NCI-H128 (cell line): ENCODE results near the gene ZFHX3.
"Not testable (repeated sequence)": the region's sequence is repeated elsewhere in the genome, so short reads cannot be mapped to it uniquely, and the experiment has no call there.

Experiments
- DNase-seq: peaks from one replicate; lab custom pipeline; 2025; ENCODE audit not compliant: unreplicated experiment; lab: John Stamatoyannopoulos, UW

Gene ZFHX3, protein sequence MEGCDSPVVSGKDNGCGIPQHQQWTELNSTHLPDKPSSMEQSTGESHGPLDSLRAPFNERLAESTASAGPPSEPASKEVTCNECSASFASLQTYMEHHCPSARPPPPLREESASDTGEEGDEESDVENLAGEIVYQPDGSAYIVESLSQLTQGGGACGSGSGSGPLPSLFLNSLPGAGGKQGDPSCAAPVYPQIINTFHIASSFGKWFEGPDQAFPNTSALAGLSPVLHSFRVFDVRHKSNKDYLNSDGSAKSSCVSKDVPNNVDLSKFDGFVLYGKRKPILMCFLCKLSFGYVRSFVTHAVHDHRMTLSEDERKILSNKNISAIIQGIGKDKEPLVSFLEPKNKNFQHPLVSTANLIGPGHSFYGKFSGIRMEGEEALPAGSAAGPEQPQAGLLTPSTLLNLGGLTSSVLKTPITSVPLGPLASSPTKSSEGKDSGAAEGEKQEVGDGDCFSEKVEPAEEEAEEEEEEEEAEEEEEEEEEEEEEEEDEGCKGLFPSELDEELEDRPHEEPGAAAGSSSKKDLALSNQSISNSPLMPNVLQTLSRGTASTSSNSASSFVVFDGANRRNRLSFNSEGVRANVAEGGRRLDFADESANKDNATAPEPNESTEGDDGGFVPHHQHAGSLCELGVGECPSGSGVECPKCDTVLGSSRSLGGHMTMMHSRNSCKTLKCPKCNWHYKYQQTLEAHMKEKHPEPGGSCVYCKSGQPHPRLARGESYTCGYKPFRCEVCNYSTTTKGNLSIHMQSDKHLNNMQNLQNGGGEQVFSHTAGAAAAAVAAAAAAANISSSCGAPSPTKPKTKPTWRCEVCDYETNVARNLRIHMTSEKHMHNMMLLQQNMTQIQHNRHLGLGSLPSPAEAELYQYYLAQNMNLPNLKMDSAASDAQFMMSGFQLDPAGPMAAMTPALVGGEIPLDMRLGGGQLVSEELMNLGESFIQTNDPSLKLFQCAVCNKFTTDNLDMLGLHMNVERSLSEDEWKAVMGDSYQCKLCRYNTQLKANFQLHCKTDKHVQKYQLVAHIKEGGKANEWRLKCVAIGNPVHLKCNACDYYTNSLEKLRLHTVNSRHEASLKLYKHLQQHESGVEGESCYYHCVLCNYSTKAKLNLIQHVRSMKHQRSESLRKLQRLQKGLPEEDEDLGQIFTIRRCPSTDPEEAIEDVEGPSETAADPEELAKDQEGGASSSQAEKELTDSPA (N-terminal part only)

DNA sequence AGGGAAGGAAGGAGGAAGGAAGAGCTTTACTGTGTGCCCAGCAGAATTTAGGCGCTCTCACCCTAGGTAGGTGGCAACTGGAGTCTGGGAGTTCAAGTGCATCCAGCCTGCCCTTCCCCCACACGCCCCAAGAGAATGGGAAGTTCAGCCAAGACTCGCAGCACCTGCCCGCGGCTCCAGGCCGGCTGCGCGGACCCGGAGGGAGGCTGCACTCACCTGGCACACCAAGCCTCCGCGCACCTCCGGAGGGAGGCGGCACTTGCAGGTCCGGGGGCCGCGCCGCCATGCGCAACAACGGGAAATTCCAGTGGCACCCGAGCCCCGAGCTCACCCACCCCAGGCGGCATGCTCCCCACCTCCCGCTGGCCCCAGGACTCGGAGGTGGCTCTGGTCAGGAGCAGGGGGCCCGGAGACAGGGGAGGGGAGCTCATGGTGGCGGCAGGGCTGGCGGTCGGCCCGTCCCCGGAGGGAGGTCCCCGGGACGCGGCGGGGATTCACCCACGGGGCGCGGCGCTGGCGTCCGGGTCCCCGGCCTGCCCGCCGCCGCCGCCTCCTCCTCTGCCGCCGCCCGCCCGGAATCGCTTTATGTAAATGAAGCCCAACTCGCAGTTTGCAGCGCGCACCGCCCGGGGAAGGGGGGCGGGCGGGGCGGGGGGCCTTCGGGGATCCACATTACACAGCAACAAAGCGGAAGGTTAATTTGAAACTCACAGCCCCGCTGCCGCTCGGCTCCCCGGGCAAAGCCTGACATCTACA lies at the start of gene ZFHX3:
ZFHX3 (minus strand) TSS at position 593 of the 756 bp plus-strand sequence. CDS start 87,983 bp downstream, outside the sequence.
- peak; percentile 33 for DNase-seq

DNA sequence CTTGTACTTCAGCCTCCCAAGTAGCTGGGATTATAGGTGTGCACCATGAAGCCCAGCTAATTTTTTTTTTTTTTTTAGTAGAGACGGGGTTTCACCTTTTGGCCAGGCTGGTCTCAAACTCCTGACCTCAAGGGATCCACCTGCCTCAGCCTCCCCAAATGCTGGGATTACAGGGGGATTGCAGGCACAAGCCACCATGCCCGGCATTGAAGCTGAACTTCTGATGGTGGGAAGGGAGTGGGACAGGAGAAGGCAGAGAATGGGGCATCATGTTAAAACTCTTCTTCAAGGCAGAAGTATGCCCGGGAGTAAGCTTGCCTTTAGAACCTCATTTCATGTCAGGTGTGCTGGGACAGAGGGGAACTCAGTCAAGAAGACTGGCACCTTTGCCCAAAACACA lies 48.6 kb upstream of the ZFHX3 start:
- no peak for DNase-seq

DNA sequence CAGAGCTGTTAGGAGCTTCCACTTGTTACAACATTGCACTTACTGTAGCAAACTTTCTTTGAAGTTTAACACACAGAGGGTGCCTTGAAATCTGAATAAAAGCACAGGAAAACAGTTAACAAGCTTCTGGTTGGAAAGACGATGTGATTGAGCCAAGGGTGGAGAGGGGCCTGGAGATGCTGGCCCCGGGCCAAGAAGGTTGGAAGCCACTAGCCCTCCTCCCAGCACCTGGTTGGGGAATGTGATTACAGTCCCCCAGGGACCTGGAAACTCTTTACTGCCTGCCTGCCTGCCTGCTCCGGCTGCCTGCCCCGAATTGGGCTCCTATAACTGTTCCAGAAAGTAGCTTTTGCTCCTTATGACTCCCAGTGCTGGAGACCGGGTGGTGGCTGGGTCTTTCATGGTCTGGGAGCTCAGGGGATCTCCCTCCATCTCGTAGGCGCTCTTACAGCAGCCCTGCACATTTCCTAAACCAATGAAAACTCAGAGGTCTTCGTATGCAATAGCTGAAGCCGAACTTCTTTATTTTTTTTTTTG lies 48.0 kb upstream of the ZFHX3 start:
- peak; percentile 4 for DNase-seq

DNA sequence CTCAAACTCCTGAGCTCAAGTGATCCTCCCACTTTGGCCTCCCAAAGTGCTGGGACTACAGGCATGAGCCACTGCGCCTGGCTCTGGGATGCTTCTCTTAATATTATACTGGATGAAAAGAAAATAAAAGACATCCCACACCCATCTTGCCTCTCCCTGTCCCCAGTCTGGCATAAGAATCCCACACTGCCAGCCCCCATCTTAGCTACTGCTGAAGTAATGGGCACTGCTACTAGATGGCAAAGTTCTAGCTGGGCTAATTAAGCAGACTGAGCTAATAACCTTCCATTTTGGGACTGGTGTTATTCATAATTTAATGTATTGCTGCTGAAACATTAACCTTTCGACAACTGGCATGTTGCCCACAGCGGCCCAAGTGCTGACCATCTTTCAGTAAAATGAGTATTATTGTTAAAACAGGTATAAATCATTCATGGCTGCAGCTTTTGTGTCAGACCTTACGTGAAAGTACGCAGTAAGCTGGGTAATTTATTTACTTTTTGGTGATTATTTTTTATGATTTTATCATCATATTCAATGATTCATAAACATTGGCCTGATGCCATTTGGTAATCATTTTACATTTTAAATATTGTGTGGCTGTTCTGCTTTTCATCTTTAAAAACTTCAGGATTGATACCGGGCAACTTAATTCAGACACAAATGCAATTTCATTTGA lies 47.4 kb upstream of the ZFHX3 start:
- no peak for DNase-seq

DNA sequence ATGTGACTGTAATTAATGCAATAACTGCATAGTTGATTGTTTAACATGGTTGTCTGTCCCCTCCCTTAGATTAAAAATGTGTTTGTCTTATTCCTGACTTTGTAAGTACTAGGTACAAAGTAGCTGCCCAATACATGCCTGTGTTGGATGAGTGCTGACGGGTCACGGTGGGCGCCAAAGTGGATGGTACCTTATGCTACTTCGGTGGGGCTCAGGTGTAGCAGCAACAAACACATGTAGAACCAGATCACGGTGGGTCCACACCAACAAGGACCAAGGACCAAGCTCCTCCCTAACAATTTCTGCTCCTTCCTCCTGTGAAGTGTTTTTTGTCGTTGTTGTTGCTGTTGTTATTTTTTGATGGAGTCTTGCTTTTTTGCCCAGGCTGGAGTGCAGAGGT lies 46.4 kb upstream of the ZFHX3 start:
- no peak for DNase-seq

DNA sequence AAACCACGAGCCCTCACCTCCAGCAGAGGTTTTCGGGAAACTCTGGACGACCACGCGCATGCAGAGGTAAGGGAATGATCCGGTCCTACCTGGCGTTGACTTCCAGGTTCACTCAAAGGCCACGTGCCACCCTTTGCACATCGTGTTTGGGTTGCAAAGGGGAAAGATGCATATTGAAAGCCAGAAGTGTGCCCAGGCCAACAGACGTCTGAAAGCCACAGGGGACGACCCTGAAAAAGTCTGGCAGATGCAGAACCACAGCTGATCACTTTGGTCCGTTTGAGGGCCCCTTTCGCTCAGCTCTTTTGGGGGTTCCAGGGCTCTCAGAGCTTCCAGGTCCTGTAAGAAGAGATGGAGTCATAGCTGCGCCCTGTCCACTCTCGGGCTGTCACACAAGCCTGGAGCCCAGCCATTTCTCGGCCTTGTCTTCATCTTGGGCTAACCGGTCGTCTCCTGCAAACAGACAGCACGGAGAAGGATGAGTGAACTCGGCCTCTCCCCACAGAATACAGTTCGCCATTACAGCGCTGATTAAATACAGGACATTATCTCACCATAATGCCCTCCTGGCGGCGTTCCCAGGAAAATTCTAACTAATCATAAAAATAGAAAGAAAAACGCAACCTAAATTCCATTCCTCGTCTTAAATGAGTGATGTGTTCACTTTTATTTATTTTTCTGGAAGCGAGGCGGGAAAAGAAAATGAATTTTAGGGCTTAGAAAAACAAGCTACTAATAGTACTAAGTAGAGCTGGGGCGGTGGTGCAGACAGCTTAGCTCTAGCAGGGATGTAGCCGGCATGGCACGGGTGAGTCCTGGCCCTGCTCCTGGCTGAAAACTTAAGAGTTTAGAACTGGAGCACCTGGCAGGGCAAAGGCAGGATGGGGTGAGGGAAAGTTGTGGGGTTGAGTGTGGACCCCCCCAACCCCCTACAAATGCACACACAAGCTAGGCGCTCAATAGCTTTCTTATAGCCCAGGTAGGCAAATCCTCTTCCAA lies 45.5 kb upstream of the ZFHX3 start:
- DNase-seq: no peak

DNA sequence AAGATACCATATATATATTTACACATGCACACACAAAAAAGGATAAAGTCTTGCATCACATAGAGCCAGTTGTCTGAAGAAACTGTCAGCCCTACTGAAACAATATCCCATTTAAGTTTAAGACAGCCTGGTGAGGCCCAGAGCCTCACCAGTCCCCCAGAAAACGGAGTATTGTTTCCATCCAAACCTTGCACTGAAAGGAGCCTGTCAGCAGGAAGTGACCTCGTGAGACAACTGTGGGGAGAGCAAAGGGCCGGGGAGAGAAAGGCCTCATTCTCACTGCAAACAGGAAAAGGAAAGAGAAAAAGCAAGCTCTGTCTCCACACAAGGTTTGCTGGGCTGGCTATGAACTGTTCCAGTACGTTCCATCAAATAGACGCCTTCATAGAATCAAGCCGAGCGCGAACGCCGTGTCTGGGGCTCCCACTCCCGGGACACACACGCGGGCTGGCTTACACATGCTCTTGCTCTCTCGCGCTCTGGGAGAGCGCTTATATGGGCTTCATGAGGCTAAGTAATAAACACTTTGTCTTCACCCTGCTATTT lies 44.4 kb upstream of the ZFHX3 start:
- DNase-seq: no peak

DNA sequence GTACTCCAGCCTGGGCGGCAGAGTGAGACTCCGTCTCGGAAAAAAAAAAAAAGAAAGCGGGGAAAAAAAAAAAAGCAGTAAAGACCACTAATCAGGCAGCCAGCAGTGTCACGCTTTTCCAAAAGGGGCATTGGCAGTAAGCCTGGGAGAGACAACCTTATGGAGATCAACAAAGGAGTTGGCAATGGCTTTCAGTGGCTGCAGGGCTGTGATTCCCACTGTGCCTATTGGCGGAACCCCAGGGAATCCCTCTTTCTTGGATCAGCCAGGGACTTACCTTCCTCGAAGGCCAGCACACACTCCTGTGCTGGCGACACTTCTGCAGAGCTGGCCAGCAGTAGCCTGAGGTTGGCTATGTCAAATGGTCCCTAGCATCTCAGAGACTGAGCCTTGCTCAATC lies 43.2 kb upstream of the ZFHX3 start:
- no peak for DNase-seq

DNA sequence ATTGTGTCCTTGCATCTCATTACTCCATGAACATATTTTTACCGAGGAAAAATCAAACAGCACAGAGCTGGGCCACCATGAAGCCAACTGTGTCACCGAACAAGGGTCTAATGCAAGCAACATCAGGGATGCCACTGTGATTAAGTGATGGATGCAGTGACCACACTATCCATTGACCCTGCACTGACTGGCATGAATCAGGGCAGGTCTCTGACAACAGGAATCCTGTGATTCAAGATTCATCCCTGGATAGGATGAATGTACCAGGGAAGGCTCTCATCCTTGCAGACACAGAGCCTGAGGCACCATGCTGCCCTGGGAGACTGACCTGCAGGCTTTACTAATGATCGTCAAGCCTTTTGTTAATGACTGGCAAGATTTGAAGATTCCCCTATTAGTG lies 41.5 kb upstream of the ZFHX3 start:
- DNase-seq: no peak

DNA sequence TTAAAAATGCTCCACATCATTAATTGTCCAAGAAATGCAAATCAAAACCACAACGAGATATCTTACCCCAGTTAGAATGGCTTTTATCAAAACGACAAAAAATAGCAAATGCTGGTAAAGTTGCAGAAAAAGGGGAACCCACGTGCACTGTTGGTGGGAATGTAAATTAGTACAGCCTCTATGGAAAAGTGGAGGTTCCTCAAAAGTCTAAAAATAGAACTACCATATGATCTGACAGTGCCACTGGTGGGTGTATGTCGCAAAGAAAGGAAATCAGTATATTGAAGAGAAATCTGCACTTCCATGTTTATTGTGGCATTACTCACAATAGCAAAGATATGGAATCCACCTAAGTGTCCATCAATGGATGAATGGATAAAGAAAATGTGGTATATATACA lies 38.2 kb upstream of the ZFHX3 start:
- no peak for DNase-seq

DNA sequence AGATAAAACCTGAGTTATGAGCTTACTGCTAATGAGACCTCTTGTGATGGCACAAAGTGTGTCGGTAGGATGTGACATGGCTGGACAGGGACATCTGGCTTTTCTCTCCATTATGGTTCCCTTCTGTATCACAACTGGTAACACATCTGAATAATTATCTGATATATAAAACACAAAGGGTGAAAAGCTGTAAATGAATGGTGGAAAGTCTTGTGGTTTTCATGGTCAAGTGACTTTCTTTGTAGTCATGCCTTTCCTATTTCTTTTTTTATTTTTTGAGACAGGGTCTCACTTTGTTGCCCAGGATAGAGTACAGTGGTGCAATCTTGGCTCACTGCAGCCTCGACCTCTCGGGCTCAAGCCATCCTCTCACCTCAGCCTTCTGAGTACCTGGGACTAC lies 35.3 kb upstream of the ZFHX3 start:
- no peak for DNase-seq

DNA sequence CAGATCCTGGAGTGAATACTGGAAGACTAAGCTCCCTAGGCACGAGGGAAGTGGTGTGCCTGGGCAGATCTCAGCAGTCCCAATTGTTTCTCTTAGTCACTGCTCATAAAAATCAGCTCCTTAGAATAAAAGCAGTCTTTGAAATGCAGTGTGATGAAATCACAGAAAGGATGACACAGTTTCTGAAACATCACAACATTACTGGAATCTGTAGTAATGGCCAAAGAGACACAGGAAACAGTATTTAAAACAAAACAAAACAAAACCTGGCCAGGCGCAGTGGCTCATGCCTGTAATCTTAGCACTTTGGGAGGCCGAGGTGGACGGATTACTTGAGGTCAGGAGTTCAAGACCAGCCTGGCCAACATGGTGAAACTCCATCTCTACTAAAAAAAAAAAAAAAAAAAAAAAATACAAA lies 34.7 kb upstream of the ZFHX3 start:
- DNase-seq: not testable (repeated sequence)

DNA sequence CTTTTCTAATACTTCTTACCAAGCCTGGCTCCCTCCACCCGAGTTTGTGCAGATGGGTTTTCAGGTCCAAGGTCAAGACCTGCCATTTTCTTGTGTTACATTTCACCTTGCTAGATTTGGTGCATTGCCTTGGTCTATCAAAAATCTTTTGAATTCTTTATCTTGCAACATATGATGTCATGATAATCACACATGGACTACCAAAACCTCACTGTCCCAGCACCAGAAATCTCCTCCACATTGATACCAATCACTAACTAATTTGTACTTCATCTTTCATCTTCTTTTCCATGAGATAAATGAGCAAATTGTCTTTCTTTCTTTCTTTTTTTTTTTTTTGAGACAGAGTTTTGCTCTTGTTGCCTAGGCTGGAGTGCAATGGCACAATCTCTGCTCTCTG lies 33.0 kb upstream of the ZFHX3 start:
- DNase-seq: no peak

DNA sequence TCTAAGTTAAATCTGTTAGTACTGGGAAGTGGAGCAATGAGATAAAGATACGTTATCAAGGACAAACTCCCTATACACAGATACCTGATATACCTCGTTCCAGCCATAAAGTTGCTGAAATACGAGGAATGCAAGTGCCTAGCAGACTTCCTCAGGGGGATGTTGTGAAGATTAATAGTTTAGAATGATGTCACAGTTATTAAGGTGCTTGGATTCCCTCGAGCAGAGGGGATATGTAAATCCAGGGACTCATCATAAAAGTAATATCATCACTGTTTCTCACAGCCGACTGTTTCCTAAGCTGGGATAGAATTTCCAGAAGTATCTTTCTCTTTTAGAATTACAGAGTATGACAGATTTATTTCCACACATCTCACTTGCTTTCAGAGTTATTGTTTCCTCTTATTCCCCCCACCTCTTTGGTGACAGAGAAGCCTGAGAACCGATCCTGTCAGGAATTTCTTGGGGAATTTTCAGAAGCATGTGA lies 28.4 kb upstream of the ZFHX3 start:
- DNase-seq: no peak

DNA sequence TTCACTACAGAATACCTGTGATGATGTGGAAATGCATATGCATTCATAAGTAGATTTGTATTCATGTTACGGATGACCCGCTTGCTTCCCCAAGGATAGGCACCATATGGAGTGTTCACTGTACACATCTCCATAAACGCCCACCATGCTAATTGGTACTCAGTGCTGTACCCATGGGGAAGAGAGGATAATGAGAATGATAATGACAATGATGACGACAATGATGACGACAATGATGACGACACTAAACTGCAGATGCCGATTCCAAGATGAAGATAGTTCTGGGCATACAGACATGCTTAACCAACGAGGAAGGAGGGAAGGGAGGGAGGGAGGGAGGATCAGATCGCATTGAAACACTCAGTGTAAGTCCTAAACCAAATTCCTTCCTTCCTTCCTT lies 26.5 kb upstream of the ZFHX3 start:
- DNase-seq: no peak

DNA sequence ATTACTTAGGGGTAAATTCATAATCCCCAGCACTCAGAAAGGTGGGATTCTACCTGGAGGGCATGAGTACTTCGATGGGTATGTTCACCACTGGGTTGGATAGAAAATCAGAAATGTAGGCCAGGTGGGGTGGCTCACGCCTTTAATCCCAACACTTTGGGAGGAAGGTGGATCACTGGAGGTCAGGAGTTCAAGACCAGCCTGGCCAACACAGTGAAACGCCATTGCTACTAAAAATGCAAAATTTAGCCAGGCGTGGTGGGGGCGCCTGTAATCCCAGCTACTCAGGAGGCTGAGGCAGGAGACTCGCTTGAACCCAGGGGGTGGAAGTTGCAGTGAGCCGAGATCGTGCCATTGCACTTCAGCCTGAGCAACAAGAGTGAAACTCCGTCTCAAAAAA lies 24.1 kb upstream of the ZFHX3 start:
- DNase-seq: not testable (repeated sequence)

DNA sequence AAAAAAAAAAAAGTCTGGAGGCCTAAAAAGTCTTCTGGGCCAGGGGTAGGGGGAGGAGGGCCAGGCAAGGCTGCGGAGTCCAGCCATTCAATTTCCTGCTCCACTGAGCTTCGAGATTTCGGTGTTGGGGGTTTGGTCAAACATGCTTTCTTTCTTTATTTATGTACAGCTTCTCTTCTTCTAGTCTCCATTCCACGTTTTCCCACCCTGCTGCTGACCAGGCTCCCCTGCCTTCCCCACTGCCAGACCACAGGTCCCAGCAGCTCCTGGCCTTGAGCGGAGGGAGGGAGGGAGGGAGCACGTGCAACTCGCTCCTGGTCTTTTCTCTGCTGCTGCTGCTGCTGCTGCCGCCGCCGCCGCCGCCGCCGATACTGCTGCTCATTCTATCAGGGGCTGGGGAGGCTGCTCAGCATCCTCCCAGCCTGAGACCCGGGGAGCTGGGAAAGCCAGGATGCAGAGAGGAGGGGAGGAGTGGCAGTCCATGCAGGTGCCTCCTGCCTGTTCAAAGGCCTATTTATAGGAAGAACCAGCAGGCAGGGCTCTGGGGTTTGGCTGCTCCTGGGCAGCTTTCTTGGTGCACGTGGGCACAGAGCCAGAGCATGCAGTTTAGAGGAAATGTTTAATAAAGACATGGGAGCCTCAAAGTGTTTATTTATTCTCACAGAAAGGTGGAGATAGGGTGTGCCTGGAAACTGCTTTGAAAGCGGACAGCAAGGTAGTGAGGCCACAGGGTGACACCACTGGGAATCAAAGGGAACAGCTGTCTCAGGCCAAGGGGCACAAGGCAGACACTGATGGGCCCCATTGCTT lies 23.4 kb upstream of the ZFHX3 start:
- DNase-seq: no peak
